Activated T-helper 1 cell treated with Interleukin-2 at 50 U/mL for 16 hours (primary cell): ENCODE measurements around the gene PCP4L1.
"Not testable (repeated sequence)": the region's sequence is repeated elsewhere in the genome, so short reads cannot be mapped to it uniquely, and the experiment has no call there.

Experiments
- DNase-seq: peaks from one replicate; pipeline ENCODE4 v3.0.0-alpha.2; 2020; ENCODE audit warnings: low read depth

Gene PCP4L1

GRCh38 chr1:161315841-161316674 lies 57.5 kb downstream of the PCP4L1 start:
- not testable (repeated sequence) for DNase-seq

DNA sequence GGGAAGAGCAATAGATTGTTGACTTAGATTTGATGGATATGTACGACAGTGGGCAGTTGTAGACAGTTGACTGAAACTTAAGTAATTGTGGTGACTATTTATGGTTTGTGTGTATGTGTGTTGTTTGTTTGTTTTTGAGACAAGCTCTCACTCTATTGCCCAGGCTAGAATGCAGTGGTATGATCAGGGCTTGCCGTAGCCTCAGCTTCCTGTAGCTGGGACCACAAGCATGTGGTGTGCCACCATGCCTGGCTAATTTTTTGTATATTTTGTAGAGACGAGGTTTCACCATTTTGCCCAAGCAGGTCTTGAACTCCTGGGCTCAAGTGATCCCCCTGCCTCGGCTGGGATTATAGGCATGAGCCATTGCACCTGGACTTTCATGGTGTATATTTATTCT lies 65.5 kb downstream of the PCP4L1 start:
- no peak for DNase-seq

DNA sequence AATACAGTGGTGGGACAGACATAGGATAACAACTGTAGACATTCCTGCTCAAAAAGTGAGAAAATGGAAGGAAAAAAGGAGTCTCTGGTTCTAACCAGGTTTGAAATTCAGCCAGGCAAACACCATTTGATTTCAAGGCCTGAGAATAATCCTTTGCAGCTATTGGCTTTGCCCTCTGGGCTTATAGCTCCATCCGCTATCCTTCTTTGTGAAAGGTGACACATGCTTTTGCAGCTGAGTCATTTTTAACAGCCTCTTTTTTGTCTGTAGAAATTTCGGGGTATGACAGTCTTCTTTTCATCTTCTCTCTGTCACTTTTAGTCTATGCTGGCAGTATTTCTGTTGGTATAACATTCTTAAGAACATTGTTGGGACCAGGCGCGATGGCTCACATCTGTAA lies 71.8 kb downstream of the PCP4L1 start:
- DNase-seq = no peak

DNA sequence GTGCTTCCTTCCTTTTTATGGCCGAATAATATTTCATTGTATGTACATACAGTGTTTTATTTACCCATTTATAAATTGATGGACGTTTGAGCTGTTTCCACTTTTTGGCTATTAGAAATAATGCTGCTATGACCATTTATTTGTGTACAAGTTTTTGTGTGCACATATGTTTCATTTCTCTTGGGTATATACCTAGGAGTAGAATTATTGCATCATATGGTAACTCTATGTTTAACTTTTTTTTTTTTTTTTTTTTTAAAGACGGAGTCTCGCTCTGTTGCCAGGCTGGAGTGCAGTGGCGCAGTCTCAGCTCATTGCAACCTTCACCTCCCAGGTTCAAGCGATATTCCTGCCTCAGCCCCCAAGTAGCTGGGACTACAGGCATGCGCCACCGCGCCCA lies 74.6 kb downstream of the PCP4L1 start:
- no peak for DNase-seq
